Mucosa of descending colon (tissue), 3 donors: ENCODE measurements around the gene SLC26A3. TPM values are rescaled to one million over a fixed set of nuclear protein-coding genes. Genes with fewer than 3 reads are reported as not detected.

Experiments
- ATAC-seq: fragments of 200-7000 bp; cut with Tn5 transposase; one replicate; pipeline ENCODE4 v1.9.1; 2020; ENCODE audit warnings: mild to moderate bottlenecking, moderate library complexity
- DNase-seq, 3 donors: peaks; one replicate each; pipeline ENCODE4 v3.0.0-alpha.2; 2020
- H3K36me3 ChIP-seq: fragments of 200-600 bp; one replicate; pipeline ENCODE4 v1.8.0; 2021; ENCODE audit warnings: low read depth, mild to moderate bottlenecking
- H3K4me1 ChIP-seq: fragments of 200-600 bp; one replicate; pipeline ENCODE4 v1.8.0; 2021; ENCODE audit warnings: low read depth, mild to moderate bottlenecking
- H3K4me3 ChIP-seq: fragments of 200-600 bp; one replicate; pipeline ENCODE4 v1.8.0; 2021; ENCODE audit warnings: mild to moderate bottlenecking
- H3K9me3 ChIP-seq: fragments of 200-600 bp; one replicate; pipeline ENCODE4 v1.8.0; 2021; ENCODE audit warnings: mild to moderate bottlenecking
- CTCF ChIP-seq: fragments of 200-600 bp; IDR thresholded peaks from one replicate; pipeline ENCODE4 v1.8.0; 2022; ENCODE audit warnings: antibody characterized with exemption, mild to moderate bottlenecking
- intact Hi-C, 2 donors: fragments of 100-400 bp; cut with DNase I in 1 of 2; cut with micrococcal nuclease in 1 of 2; formaldehyde crosslinking; loops; one replicate each; pipeline versions ENCODE4 v1.11.0 to v1.11.1; 2022; cut with DNase I, micrococcal nuclease
- total RNA-seq, 3 donors: library from RNA; stranded (reverse); fragmentation: NEBNext Ultra II Directional in 2 of 3; extraction: Animal tissue kit (Norgen Biotek cat#: 25700) in 2 of 3; gene quantifications; one replicate each; pipeline versions ENCODE4 v1.2.1 to v1.2.4, GENCODE V29; 2021 to 2023
- donor health status: DM: no; HTN: no; CAD: no; lungs with moderate emphysema.
- donor health status: DM: no; HTN: no; CAD: no.
- donor health status: DM: no; HTN: yes; CAD: no.

Gene SLC26A3
- total RNA-seq, 3 donors from 2014 or later = 1,687 to 3,849 (median 2,946) TPM

- Histone ChIP-seq H3K36me3 (no peaks in the 10 kb centered on the region), H3K4me3 (no peak overlapping the region), H3K9me3 (no peaks in the 10 kb centered on the region), H3K4me1 (no peaks in the 10 kb centered on the region)
- ATAC-seq (no peak), DNase-seq (no peak)
- intact Hi-C loops = no loop called here
- TF ChIP-seq CTCF = no peak
These were observed 34.1 kb upstream of the SLC26A3 start for GRCh38 chr7:107837145-107837512.

DNA sequence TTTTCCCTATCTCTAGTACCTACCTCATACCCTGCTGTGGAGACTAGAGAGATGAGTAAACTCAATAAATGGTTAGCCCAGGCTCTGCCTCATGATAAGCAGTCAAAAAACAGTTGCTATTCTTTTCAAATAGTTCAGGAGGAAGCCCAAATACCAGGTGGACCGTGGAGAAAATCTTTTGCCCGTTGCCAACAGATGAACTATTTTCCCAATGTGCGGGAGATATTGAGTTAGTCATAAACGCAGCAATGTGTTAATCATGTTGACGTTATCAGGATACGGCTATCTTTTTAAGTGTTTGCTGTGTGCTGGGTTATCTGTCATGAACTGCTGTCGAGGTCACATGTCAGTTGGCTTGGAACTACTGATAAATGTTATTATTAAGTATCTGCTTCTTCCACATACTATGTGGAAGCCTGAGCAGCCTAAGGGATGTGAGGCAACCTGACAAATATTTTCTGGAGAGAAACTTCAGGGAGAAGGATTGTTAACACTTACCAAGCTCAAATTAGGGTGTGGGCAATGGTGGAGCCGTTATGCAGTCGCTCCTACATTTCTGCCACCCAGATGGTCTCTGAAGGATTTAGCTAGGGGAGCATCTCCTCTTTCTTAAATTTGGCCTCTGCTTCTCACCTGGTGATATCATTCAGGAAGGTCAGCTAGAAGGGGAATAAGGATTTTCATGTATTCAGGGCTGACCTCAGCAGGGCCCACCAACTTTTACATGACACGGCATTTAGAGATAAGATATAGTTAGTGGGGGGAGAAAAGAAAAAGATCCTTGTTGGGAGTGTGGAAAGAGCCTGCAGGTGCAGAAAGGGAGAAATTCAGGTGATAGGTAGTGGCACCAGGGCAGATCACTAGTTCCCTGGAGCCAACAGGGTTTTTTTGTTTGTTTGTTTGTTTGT is 33.5 kb upstream of the SLC26A3 start:
- no peaks in the 10 kb centered on the region for H3K36me3 ChIP-seq
- DNase-seq (no peak), ATAC-seq (peak; percentile 65)
- H3K4me3 ChIP-seq = no peak overlapping the region
- H3K4me1 ChIP-seq = no peaks in the 10 kb centered on the region
- no peak for TF ChIP-seq CTCF
- intact Hi-C loops = no loop called here
- H3K9me3 ChIP-seq = no peaks in the 10 kb centered on the region

DNA sequence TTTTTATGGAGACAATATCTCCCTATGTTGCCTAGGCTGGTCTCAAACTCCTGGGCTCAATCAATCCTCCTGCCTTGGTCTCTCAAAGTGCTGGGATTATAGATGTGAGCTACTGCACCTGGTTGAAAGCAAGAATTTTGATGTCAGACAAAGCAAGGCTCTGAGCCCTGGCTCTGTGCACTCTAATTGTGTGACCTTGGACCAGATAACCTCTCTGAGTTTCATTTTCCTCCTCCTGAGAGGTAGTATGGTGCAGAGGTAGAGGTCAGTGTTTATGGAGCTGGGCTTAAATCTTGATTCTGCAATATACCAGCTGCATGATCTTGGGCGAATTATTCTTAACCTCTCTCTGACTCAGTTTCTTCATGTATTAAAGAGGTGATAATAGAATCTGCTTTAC is 31.4 kb upstream of the SLC26A3 start:
- ATAC-seq (no peak), DNase-seq (no peak)
- no peak for TF ChIP-seq CTCF
- no peaks in the 10 kb centered on the region for H3K9me3 ChIP-seq
- no peaks in the 10 kb centered on the region for H3K4me1 ChIP-seq
- no peaks in the 10 kb centered on the region for H3K36me3 ChIP-seq
- H3K4me3 ChIP-seq = no peak overlapping the region
- intact Hi-C loops = no loop called here

- DNase-seq (no peak), ATAC-seq (no peak)
- H3K36me3 ChIP-seq = no peaks in the 10 kb centered on the region
- no peak for TF ChIP-seq CTCF
- intact Hi-C loops = no loop called here
- H3K4me1 ChIP-seq = no peaks in the 10 kb centered on the region
- no peaks in the 10 kb centered on the region for H3K9me3 ChIP-seq
- no peak overlapping the region for H3K4me3 ChIP-seq
These were observed 30.7 kb upstream of the SLC26A3 start for GRCh38 chr7:107833684-107834106.

- peak; percentile 91 for ATAC-seq
- TF ChIP-seq CTCF = no peak
- Histone ChIP-seq H3K36me3 (no peaks in the 10 kb centered on the region), H3K4me1 (no peaks in the 10 kb centered on the region), H3K9me3 (no peaks in the 10 kb centered on the region), H3K4me3 (no peak overlapping the region)
- no peak for DNase-seq
- intact Hi-C loops = no loop called here
These were observed 27.4 kb upstream of the SLC26A3 start for GRCh38 chr7:107830420-107830819.
